ENCODE measurements around the gene GLI2.

GLI2 gene

DNA sequence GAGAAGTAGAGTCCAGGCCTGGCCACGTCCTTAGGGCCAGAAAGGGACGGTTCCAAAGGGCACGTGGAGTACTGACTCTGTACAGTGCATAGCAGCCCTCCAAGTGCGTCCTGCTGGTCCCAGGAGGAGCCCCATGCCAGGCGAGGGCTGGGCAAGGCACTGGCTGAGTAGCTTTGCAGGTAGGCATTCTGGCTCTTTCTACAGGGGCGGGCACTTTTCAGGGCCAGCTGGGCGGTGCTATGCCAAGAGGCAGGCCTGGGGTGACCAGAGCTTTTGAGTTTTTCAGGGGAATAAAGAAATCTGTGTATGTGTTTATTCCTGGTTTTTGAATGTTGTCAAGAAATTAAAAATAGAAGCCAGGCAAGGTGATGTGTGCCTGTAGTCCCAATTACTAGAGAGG lies 15.4 kb upstream of the GLI2 start:
- no peak overlapping the region for H3K27ac ChIP-seq
- TF ChIP-seq ZFX (IDR thresholded peaks at IDR 0.05): no peak
- TF ChIP-seq, protein P1, sequence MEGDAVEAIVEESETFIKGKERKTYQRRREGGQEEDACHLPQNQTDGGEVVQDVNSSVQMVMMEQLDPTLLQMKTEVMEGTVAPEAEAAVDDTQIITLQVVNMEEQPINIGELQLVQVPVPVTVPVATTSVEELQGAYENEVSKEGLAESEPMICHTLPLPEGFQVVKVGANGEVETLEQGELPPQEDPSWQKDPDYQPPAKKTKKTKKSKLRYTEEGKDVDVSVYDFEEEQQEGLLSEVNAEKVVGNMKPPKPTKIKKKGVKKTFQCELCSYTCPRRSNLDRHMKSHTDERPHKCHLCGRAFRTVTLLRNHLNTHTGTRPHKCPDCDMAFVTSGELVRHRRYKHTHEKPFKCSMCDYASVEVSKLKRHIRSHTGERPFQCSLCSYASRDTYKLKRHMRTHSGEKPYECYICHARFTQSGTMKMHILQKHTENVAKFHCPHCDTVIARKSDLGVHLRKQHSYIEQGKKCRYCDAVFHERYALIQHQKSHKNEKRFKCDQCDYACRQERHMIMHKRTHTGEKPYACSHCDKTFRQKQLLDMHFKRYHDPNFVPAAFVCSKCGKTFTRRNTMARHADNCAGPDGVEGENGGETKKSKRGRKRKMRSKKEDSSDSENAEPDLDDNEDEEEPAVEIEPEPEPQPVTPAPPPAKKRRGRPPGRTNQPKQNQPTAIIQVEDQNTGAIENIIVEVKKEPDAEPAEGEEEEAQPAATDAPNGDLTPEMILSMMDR (conservative IDR thresholded peaks at IDR 0.05): no peak

DNA sequence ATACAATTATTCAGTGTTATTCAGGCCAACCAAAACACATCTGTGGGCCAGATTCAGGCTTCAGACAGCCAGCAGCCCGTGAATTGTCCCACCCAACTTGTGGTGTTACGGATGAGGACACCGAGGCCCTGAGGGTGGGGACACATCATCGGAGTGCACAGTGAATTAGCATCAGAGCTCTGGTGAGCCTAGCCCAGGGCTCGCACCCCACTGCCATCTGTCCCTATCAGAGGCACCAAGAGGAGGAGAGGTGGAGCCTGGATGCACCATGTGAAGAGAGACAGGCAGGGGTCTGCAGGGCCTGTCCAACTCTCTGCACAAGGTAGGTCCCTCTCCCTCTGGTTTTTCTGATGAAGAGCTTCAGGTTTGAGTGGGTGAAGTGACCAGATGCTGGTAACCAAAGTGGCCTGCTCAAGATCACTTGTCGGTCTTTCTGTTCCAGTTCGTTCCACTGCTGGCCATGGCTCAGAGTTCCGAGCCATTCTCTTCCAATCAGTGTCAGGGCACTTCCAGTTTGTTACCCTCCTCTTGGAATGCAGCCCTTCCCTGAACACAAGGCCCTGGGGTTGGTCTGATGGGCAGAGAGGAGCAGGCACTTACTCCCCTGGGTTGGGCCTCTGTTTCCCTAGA lies 14.8 kb upstream of the GLI2 start:
- TF ChIP-seq ZFX (IDR thresholded peaks at IDR 0.05): no peak
- TF ChIP-seq, protein P1 (conservative IDR thresholded peaks at IDR 0.05): no peak

DNA sequence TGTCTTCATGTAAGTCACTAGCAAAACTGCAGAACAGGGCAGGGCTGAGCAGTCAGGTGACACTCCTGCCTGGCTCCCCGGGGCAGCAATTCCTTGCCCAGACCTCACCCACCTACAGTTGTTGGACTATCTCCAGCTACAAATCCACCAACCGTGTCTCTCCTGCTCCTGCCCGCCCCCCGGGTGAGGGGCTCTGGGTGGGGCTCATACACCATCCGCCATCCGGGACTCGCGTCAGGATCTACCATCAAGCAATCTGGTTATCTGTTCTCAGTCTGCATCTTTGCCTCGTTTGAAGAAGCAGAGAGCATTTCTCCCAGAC lies 13.5 kb upstream of the GLI2 start:
- H3K27ac ChIP-seq: no peak overlapping the region
- TF ChIP-seq, protein P1 (conservative IDR thresholded peaks at IDR 0.05): no peak
- no peak for TF ChIP-seq ZFX (IDR thresholded peaks at IDR 0.05)

More for the DNA sequence above, 14.8 kb upstream of the GLI2 start:
- no peak overlapping the region for H3K27ac ChIP-seq

DNA sequence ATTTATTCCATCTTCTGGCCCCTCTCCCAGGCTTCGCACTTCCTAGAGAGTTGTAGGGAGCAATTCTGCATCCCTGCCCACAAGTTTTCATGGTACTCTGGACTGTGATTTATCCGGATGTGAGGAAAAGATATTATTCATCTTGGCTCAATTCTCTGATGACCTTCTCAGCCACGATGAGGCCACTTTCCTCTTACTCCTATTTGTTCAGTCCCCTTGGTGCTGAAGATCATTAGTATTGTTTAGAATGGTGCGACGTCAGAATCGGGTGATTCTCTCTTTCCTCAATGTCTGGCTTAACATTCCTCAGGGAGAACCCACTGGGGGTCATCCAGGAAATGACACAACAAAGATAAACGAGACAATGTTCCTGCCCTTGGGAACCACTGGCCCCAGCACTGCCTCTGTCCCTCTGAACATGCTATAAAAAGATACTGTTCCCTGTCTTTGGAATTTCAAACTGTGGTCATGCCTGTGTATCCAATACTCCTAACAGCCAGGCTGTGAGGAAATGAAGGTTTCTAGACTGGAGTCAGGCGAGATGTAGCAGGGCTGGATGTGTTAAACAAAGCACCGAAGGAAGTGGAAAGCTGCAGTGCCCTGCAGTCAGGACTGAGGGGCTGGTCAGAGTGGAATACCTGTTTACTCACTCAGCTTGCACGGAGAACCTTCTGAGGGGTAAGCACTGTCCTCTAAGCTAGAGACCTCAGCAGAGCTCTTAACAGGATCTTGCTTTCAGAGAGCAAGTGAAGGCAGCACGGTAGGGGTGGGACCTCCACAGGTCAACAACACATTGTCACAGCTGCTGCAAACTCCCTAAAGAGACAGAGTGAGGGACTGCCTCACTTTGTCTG lies 12.9 kb upstream of the GLI2 start:
- TF ChIP-seq, protein P1 (conservative IDR thresholded peaks at IDR 0.05): no peak
- no peak for TF ChIP-seq ZFX (IDR thresholded peaks at IDR 0.05)
- H3K27ac ChIP-seq: no peak overlapping the region

DNA sequence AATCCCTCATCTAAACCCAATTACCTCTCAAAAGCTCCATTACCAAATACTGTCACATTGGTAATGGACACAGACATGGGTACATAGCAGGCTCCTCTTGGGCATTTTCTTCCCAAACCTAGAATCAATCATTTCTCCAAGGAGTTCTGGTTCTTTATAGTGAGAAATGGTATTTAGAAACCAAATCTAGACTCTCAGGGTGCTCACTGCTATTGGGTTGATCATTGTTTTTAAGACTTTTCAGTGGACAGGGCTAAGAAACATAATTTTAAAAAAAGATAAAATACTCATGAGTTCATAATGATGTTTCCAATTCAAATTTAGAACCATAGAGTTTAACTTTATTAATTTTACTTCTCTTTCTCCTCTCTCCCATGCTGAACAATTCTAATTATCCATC lies 9.4 kb upstream of the GLI2 start:
- TF ChIP-seq, protein P1 (conservative IDR thresholded peaks at IDR 0.05): no peak
- TF ChIP-seq ZFX (IDR thresholded peaks at IDR 0.05): no peak
- no peak overlapping the region for H3K27ac ChIP-seq

DNA sequence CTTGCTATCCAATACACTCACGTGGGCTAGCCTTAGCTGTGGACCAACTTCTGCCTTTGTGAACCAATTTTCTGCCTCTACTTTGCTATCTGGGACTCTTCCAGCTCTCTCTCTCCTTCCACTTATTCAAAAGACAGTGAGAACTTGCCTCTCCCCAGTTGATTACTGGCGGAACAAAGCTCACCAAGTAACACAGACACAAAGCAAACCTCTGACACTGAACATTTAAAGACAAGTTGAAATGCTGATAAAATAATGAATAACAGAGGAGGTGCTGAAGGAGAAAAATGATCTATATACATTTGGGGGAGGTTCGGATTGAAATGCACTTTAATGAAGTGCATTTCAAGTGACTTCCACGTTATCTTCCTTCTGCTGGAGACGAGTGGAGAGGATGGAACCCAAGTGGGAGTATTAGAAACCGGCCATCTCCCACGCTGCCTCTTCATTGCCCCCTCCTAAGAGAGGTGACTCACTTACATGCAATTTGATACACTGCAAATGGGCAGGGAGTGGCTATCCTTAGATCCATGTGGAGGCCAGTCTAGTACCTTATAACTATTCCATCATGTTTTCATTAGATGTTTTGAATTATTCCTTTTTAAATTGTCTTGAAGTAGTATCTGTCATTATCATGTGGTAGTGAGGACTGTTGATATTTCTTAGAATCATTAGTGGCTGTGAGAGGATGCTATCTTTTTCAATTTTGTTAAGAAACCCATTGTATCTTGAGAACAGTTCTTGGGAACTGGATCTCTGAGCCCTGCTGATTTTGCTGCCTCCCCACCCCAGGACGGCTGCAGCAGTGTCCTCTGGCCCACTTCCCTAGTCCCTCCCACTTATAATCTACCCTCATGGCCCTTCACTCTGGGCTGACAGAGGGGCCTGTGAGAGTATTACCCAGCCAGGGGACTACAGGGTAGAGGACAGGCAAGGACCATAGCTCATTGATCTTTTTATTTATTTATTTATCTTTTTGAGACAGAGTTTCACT lies 6.0 kb upstream of the GLI2 start:
- no peak for TF ChIP-seq ZFX (IDR thresholded peaks at IDR 0.05)
- TF ChIP-seq, protein P1 (conservative IDR thresholded peaks at IDR 0.05): no peak
- H3K27ac ChIP-seq: no peak overlapping the region
